ENCODE measurements around the gene RAB1B.

Gene RAB1B

GRCh38 chr11:66284526-66285078 is 16.2 kb downstream of the RAB1B start:
- no peak for DNase-seq (ENCODE audit: low spot score)

DNA sequence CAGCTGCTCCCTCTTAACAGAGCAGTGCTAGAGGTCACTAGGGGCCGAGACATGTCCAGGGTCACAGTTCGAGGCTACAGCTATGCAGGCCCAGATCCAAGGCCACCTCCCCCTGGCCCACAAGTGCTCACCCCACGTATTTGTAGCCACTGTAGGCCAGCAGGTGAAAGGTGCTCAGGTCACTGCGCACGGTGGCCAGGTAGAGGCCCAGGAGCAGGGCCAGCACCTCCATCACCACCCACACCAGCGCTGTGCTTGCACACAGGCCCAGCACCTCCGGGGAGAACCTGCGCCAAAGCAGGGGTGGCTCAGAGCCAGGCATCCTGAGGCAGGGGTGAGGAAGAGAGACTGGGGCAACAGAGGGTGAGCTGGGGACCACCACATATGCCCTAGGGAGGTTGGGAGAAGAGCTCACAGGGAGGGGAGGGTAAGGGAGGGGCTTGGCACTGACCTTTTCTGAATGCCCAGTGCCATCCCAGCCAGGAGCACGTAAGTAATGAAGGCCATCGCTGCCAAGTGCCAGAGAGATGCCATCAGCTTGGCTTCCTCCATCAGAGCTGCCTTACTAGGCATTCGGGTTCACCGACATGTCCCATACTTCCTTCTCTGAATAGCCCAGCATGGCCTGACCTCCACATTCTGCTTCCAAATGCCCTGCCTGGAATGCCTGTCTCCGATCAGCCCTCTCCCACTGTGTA is 17.0 kb downstream of the RAB1B start:
- DNase-seq (ENCODE audit: low spot score) = no peak

DNA sequence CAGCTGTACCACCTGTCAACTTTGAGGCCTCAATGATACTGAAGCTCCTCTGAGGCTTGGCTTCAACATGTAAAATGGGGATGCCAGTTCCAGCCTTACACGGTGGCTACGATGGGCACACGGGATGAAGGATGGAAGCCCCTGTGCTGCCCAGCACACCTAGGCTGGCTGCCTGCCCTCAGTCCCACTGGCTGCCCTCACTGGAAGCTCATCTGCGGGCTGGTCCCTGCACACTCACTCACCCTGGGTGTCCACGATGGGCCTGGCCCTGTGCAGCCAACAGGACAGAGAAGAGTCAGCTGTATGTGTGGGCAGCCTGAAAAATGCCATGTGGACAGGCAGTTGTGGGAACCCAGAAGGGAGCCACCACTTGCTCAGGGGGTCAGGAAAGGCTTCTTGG is 18.3 kb downstream of the RAB1B start:
- DNase-seq (ENCODE audit: low spot score) = no peak

DNA sequence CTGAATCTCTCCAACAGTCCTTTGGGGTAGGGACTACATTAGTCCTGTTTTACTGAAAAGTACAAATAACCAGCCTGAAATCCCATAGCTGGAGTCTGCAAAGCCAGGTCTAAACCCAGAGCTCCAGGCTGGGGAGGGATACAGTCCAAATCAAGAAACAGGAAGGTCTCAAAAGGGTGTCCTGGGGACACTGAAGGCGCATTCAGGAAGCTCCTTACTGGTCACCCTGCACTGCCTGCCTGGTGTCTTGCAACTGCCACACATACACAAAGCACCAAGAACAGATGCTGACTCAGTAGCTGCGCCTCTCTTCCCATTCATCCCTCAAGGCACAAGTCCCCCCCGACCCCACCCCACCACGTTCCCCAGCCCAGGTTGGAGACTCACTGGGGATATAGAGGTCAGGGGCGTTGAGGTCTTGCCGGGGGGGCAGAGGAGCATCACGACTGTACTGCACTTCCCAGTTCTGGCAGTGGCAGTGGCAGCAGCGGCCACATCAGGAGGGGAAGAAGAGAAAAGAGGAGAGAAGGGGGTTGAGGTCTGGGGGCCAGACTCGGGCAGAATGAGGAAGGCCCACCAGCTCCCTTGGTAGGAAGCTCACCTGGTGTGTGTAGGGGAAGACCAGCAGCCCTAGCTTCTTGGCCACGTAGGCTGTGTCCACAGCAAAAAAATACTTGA is 18.9 kb downstream of the RAB1B start:
- DNase-seq (ENCODE audit: low spot score) = no peak

GRCh38 chr11:66287889-66288670 is 19.6 kb downstream of the RAB1B start:
- no peak for DNase-seq (ENCODE audit: low spot score)

DNA sequence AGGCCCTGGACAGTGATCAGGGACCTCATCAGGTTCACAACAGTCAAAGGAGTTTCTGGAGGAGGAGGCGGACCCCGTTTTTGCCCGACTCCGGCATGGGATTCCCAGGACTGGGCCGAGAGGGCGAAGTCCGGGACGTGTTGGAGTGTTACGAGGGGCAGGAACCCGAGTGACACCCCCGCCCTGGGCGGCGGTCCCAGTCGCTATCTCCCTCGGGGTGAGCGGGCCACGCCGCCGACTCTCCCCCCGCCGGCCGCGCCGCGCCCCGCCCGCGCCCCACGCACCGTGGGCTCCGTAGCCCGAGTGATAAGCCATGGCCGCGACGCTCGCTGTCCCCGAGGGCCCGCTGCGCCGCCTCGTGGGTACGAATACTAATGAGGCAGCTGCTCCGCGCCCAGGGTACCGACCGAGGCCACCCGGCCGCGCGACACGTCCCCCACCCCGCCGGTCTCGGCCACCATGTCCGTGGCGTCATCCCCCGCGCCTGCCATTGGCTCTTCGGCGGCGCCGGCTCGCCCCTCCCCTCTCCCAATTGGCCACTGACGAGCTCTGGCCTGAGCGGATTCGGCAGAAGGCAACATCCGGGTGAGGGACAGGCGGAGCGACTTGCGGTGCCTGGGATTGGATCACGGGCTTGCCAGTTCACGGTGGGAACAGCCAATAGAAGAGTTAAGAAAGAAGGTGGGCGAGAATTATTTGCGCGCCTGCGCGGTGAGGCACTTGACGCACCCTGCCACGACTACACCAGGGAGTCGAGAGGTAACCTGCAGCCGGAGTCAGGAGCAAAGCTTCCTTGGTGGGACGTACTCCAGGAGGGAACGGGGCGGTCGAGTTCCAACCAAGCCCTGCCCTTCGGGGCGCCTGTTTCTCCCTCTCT is 20.5 kb downstream of the RAB1B start, which contains the start of gene YIF1A:
Gene YIF1A (minus strand): TSS at position 473 of the 877 bp plus-strand sequence. CDS start 158 bp downstream, at position 315.
- DNase-seq (ENCODE audit: low spot score) = peak; percentile 100

DNA sequence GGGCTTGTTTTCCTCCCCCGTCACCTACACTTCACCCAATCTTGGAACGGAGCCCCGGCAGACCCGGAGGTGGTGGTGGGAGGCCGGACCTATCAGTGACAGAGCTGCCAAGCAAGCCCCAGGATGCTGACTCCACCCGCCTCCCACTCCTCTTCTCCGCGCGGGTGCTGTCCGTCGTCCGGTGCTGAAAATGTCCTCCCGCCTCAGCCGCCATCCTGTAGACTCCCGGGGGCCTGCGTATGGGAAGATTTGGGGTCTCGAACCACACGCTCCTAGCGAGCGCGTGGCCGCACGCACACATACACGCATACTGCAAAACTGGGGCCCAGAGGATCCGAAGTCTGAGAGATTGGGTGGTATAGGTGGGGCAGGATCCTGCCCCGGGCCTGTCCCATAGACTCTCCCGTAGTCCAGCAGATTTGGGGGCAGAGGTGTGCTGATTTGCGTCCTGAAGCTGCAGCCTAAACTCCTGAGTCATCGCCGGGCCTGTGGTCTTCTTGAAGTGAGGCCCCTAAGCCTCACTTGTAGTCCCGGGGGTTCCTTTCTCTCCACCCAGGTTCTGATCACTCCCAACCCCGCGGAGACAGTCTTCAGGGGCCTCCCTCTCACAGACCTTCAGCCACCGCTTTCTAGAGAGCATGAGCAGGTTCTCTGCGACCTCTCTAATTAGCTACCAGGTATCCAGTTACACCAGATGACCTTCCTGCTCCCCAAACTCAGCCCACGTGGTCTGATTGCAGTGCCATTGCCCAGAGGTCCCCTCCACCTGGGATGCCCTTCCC is 21.3 kb downstream of the RAB1B start:
- no peak for DNase-seq (ENCODE audit: low spot score)

DNA sequence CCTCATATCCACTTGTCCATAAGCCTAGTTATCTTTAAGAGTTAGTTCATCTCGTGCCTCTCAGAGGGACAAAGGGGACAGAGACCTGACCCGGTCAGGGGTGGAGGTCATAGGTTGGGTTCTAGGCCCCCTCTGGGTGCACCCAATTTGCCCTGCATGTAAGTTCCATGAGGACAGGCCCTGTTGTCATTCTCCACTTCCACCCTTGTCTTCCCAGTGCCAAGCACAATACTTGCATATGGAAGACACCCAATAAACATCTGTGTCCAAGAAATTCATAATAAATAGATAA is 21.8 kb downstream of the RAB1B start:
- no peak for DNase-seq (ENCODE audit: low spot score)

GRCh38 chr11:66291303-66291705 is 22.9 kb downstream of the RAB1B start:
- no peak for DNase-seq (ENCODE audit: low spot score)

GRCh38 chr11:66291706-66292542 is 23.5 kb downstream of the RAB1B start, which contains the start of gene TMEM151A:
TMEM151A (plus strand) TSS chr11:66291894; CDS start chr11:66292014, 120 bp downstream.
- no peak for DNase-seq (ENCODE audit: low spot score)

DNA sequence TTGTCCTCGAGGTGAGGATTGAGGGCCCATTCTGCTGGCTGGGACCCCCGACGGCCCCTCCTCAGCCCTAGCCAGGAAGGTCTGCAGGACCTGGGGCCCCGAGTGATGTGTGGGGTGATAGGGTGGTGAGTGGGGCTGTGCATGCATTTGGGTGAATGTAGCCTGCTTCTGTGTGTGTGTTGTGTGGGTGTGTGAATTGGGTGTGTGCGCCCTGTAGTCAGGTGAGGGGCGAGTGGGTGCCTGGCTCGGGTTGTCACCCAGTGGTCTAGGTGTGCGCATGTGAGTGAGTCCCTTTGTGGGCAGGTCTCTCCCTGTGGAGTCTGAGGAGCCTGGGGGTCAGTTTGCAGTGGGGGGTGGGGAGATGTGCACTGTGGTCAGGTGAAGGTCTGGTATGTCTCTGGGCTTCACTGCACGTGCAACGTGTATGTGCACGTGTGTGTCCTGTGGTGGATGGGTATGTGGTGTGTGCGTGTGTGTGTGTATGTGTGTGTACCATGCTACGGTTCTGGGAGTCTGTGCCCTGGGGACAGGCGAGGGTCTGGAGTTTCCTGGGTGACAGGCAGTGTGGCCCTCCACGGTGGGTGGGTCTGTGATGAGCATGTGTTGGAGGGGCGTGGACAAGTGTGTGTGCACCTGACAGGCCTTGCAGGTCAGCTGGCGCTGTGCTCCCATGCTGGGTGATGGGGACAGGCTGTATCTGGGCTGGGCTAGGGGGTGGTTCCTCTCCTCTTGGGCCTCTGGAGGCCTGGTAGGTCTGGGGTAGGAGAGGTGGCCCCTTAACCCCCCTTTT is 24.3 kb downstream of the RAB1B start:
- DNase-seq (ENCODE audit: low spot score) = no peak

- no peak for DNase-seq (ENCODE audit: low spot score)
These were observed 24.9 kb downstream of the RAB1B start for GRCh38 chr11:66293352-66293751.

DNA sequence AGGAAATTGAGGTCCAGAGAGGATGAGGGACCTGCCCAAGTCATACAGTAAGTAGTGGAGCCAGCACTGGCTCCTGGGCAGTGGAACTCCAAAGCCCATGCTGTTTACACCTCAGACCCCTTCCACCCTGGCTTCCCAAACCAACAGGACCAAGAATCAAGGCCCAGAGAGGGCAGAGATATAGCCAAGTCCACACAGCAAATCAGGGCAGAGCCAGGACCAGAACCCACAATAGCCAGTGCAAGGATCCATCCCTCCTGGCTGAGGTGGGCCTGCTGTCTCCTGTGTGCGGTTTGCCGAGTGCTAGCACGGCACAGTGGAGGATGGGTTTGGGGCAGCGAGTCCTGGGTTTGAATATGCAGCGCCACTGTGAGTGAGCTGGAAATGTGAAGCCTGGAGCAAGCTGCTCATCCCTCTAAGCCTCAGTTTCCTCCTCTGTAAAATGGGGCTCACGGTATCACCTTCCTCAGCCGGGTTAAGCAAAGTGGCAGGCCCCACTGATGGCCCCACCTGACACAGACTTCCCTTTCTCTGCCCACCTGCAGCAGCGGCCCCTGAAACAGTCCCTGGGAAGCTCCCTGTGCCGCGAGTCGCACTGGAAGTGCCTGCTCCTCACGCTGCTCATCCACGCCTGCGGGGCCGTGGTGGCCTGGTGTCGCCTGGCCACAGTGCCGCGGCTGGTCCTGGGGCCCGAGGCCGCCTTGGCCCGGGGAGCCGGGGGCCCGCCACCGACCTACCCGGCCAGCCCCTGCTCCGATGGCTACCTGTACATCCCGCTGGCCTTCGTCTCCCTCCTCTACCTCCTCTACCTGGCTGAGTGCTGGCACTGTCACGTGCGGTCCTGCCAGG is 25.6 kb downstream of the RAB1B start:
- DNase-seq (ENCODE audit: low spot score) = no peak

DNA sequence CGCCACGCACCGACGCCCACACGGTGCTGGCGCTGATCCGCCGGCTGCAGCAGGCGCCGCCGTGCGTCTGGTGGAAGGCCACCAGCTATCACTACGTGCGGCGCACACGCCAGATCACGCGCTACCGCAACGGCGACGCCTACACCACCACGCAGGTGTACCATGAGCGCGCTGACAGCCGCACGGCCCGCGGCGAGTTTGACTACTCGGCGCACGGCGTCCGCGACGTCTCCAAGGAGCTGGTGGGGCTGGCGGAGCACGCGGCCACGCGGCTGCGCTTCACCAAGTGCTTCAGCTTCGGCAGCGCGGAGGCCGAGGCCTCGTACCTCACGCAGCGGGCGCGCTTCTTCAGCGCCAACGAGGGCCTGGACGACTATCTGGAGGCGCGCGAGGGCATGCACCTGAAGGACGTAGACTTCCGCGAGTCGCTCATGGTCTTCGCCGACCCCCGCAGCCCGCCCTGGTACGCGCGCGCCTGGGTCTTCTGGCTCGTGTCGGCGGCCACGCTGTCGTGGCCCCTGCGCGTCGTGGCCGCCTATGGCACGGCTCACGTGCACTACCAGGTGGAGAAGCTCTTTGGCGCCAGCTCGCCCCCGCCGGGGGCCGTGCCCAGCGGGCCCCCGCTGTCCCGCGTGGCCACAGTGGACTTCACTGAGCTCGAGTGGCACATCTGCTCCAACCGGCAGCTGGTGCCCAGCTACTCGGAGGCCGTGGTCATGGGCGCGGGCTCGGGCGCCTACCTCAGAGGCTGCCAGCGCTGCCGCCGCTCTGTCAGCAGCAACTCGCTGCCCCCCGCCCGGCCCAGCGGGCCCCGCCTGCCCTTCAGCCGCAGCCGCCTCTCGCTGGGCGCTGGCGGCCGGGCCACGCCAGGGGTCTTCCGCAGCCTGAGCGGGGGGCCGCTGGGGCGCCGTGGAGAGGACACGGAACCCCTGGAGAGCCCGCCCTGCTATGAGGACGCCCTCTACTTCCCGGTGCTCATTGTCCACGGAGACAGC is 26.5 kb downstream of the RAB1B start:
- no peak for DNase-seq (ENCODE audit: low spot score)

DNA sequence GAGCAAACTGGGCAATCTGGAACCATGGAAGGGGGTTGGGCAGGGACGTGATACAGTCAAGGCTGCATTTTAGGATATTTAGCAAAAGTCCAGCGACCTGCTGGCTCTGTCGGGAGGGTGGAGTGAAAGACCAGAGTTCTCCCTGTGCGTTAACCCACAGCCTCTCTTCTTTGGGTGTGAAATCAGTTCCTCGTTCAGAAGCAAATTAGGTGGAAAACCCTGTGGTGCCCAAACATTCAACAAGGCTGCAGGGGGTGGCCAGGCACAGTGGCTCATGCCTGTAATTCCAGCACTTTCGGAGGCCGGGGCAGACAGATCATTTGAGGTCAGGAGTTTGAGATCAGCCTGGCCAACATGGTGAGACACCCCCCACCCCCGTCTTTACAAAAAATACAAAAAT is 29.2 kb downstream of the RAB1B start:
- DNase-seq (ENCODE audit: low spot score) = no peak

- DNase-seq (ENCODE audit: low spot score) = no peak
These were observed 30.7 kb downstream of the RAB1B start for GRCh38 chr11:66299186-66299585.

- DNase-seq (ENCODE audit: low spot score) = no peak
These were observed 34.2 kb downstream of the RAB1B start for GRCh38 chr11:66302656-66303055.
